Esophagus (tissue), 2 donors: ENCODE measurements around the gene CEBPZ. TPM values are rescaled to one million over a fixed set of nuclear protein-coding genes. Genes with fewer than 3 reads are reported as not detected.
"Not testable (repeated sequence)": the region's sequence is repeated elsewhere in the genome, so short reads cannot be mapped to it uniquely, and the experiment has no call there.

ENCODE experiments used
- H3K27ac ChIP-seq, 2 donors: one replicate each; pipeline ENCODE4 v1.5.1; 2013; ENCODE audit warnings: low read depth in 2 of 2, mild to moderate bottlenecking in 2 of 2, inconsistent platforms in 1 of 2, low read length in 1 of 2, moderate library complexity in 1 of 2
- H3K27me3 ChIP-seq, 2 donors: one replicate each; pipeline ENCODE4 v1.6.1; 2013; ENCODE audit warnings: low read length in 2 of 2, control low read depth in 1 of 2, mild to moderate bottlenecking in 1 of 2; ENCODE audit not compliant: insufficient read depth in 2 of 2, control insufficient read depth in 1 of 2
- H3K36me3 ChIP-seq, 2 donors: one replicate each; pipeline ENCODE4 v1.6.1; 2013; ENCODE audit warnings: low read length in 1 of 2; ENCODE audit not compliant: control insufficient read depth in 2 of 2, insufficient read depth in 2 of 2
- H3K4me1 ChIP-seq, 2 donors: one replicate each; pipeline ENCODE4 v1.6.1; 2013; ENCODE audit warnings: low read length in 1 of 2; ENCODE audit not compliant: control insufficient read depth in 2 of 2, insufficient read depth in 2 of 2
- H3K4me3 ChIP-seq, 2 donors: one replicate each; pipeline ENCODE4 v1.5.1; 2013; ENCODE audit warnings: low read length in 2 of 2, mild to moderate bottlenecking in 2 of 2, low read depth in 1 of 2, moderate library complexity in 1 of 2
- H3K9me3 ChIP-seq, 2 donors: one replicate each; pipeline ENCODE4 v1.6.1; 2013; ENCODE audit warnings: mild to moderate bottlenecking in 2 of 2, low read depth in 1 of 2, low read length in 1 of 2, moderate library complexity in 1 of 2; ENCODE audit not compliant: control insufficient read depth in 2 of 2, insufficient read depth in 1 of 2
- WGBS, 2 donors: extraction: QIAGEN DNeasy Blood & Tissue Kit; methylation state at CpG; one replicate each; pipeline ENCODE4 v1.1.7; 2013; 5-methylcytosine and 5-hydroxymethylcytosine counted together
- polyA plus RNA-seq, 2 donors: library from polyadenylated mRNA; stranded (reverse); fragments of 200-250 nt; gene quantifications; one replicate each; pipeline ENCODE4 v1.2.3, GENCODE V29; 2013
- donor health status: healthy with polysubstance abuse.
- donor health status: Bipolar disorder and iron deficiency.

Gene CEBPZ
- polyA plus RNA-seq, 2 donors, result 32.5 to 37.4 TPM

GRCh38 chr2:37203708-37204107 lies 27.7 kb downstream of the CEBPZ start:
- Histone ChIP-seq H3K27ac (no peak overlapping the region), H3K27me3 (no peaks in the 10 kb centered on the region), H3K36me3 (peaks cover 2 to 11% of the 10 kb centered on the region in 2 donors), H3K4me3 (no peak overlapping the region), H3K9me3 (peaks cover 0 to 2% of the 10 kb centered on the region in 2 donors), H3K4me1 (no peaks in the 10 kb centered on the region)
- 89 to 94% methylated on average over 2 of the region's 2 CpGs for WGBS, 2 donors

- Histone ChIP-seq H3K9me3 (peaks cover 0 to 2% of the 10 kb centered on the region in 2 donors), H3K27ac (no peak overlapping the region), H3K4me1 (peaks cover 0 to 4% of the 10 kb centered on the region in 2 donors), H3K36me3 (peaks cover 2 to 11% of the 10 kb centered on the region in 2 donors), H3K4me3 (no peak overlapping the region), H3K27me3 (no peaks in the 10 kb centered on the region)
- whole genome bisulfite sequencing, 2 donors, result 78 to 88% methylated on average over 1 of the region's 1 CpG
Observed at GRCh38 chr2:37201766-37202165, 29.6 kb downstream of the CEBPZ start.

GRCh38 chr2:37201208-37201607 lies 30.2 kb downstream of the CEBPZ start:
- Histone ChIP-seq H3K4me3 (no peak overlapping the region), H3K27ac (no peak overlapping the region), H3K27me3 (no peaks in the 10 kb centered on the region), H3K4me1 (peaks cover 0 to 4% of the 10 kb centered on the region in 2 donors), H3K9me3 (no peaks in the 10 kb centered on the region), H3K36me3 (peaks cover 2 to 8% of the 10 kb centered on the region in 2 donors)
- WGBS, 2 donors, result 61 to 68% methylated on average over 1 of the region's 1 CpG

- no peaks in the 10 kb centered on the region for H3K27me3 ChIP-seq
- H3K4me3 ChIP-seq, result no peak overlapping the region
- peaks cover 0 to 4% of the 10 kb centered on the region in 2 donors for H3K4me1 ChIP-seq
- peaks cover 2 to 4% of the 10 kb centered on the region in 2 donors for H3K36me3 ChIP-seq
- H3K27ac ChIP-seq, result no peak overlapping the region
- WGBS, 2 donors, result 85 to 94% methylated on average over 8 of the region's 8 CpGs
- H3K9me3 ChIP-seq, result no peaks in the 10 kb centered on the region
Observed at GRCh38 chr2:37198681-37199065, 32.7 kb downstream of the CEBPZ start.

- no peaks in the 10 kb centered on the region for H3K9me3 ChIP-seq
- peak within 1 kb of the TSS; percentile 81 to 94 for H3K4me3 ChIP-seq
- WGBS, 2 donors, result 0% methylated on average over 72 of the region's 72 CpGs
- peak within 1 kb of the TSS; percentile 90 to 95 for H3K27ac ChIP-seq
- H3K4me1 ChIP-seq, result peaks cover 0 to 4% of the 10 kb centered on the region in 2 donors
- peaks cover 2% of the 10 kb centered on the region in 2 donors for H3K36me3 ChIP-seq
- H3K27me3 ChIP-seq, result no peaks in the 10 kb centered on the region
Observed at GRCh38 chr2:37196320-37197195, 34.8 kb downstream of the CEBPZ start, which contains the start of gene CEBPZOS. Gene CEBPZOS (plus strand): TSS chr2:37196496. CDS start chr2:37199705, 3,209 bp downstream.

GRCh38 chr2:37195862-37196319 lies 35.5 kb downstream of the CEBPZ start:
- not testable (repeated sequence) for H3K27me3 ChIP-seq, H3K36me3 ChIP-seq, H3K4me1 ChIP-seq, H3K9me3 ChIP-seq
- WGBS, 2 donors, result 83% methylated on average over 20 of the region's 20 CpGs
- Histone ChIP-seq H3K4me3 (peak overlapping the region; percentile 81 to 94), H3K27ac (peak overlapping the region; percentile 90 to 95)

- Histone ChIP-seq H3K9me3 (no peaks in the 10 kb centered on the region), H3K4me3 (no peak overlapping the region), H3K4me1 (peaks cover 0 to 2% of the 10 kb centered on the region in 2 donors), H3K27me3 (no peaks in the 10 kb centered on the region), H3K36me3 (no peaks in the 10 kb centered on the region), H3K27ac (no peak overlapping the region)
- 81 to 88% methylated on average over 1 of the region's 1 CpG for WGBS, 2 donors
Observed at GRCh38 chr2:37192551-37192950, 38.8 kb downstream of the CEBPZ start.

- H3K9me3 ChIP-seq, result no peaks in the 10 kb centered on the region
- H3K36me3 ChIP-seq, result no peaks in the 10 kb centered on the region
- H3K27me3 ChIP-seq, result no peaks in the 10 kb centered on the region
- H3K27ac ChIP-seq, result no peak overlapping the region
- 81 to 86% methylated on average over 6 of the region's 6 CpGs for WGBS, 2 donors
- H3K4me1 ChIP-seq, result no peaks in the 10 kb centered on the region
- no peak overlapping the region for H3K4me3 ChIP-seq
Observed at GRCh38 chr2:37191747-37192146, 39.6 kb downstream of the CEBPZ start.

GRCh38 chr2:37191253-37191652 lies 40.1 kb downstream of the CEBPZ start:
- WGBS, 2 donors, result 73 to 76% methylated on average over 4 of the region's 4 CpGs
- H3K36me3 ChIP-seq, result no peaks in the 10 kb centered on the region
- H3K4me1 ChIP-seq, result no peaks in the 10 kb centered on the region
- no peak overlapping the region for H3K4me3 ChIP-seq
- no peaks in the 10 kb centered on the region for H3K27me3 ChIP-seq
- H3K9me3 ChIP-seq, result no peaks in the 10 kb centered on the region
- H3K27ac ChIP-seq, result no peak overlapping the region

- 84% methylated on average over 4 of the region's 4 CpGs for WGBS, 2 donors
- H3K9me3 ChIP-seq, result no peaks in the 10 kb centered on the region
- no peaks in the 10 kb centered on the region for H3K4me1 ChIP-seq
Observed at GRCh38 chr2:37190290-37190689, 41.1 kb downstream of the CEBPZ start.

More at GRCh38 chr2:37190290-37190689, 41.1 kb downstream of the CEBPZ start:
- H3K27ac ChIP-seq, result no peak overlapping the region
- no peaks in the 10 kb centered on the region for H3K36me3 ChIP-seq
- no peak overlapping the region for H3K4me3 ChIP-seq
- no peaks in the 10 kb centered on the region for H3K27me3 ChIP-seq
